ENCODE data around the gene CFTR. TPM values are rescaled to one million over a fixed set of nuclear protein-coding genes. Genes with fewer than 3 reads are reported as not detected.
"Not testable (repeated sequence)": the region's sequence is repeated elsewhere in the genome, so short reads cannot be mapped to it uniquely, and the experiment has no call there.

CFTR gene
- total RNA-seq, 3 donors from 2014 or later (not counting 1 experiment from before 2014, with no cell fraction given) = not detected

- H3K9me3 Mint-ChIP-seq = peaks cover 2 to 3% of the 10 kb centered on the region in 2 donors
- DNase-seq (no peak), ATAC-seq (no peak)
- no peak overlapping the region for H3K4me3 Mint-ChIP-seq
- H3K27me3 ChIP-seq (ENCODE audit: control insufficient read depth, insufficient read depth, low read length) = no peaks in the 10 kb centered on the region
- no peak overlapping the region for H3K4me3 ChIP-seq (ENCODE audit: low read length)
- H3K27ac ChIP-seq (ENCODE audit: low read length) = no peak overlapping the region
- intact Hi-C loops (cut with micrococcal nuclease) = no loop called here
- no peaks in the 10 kb centered on the region for H3K27me3 Mint-ChIP-seq (ENCODE audit: low read depth in 2 of 2)
- no peaks in the 10 kb centered on the region for H3K36me3 Mint-ChIP-seq
- no peaks in the 10 kb centered on the region for H3K9me3 ChIP-seq (ENCODE audit: control insufficient read depth, insufficient read depth, low read length)
- WGBS (ENCODE audit: insufficient coverage) = 86% methylated on average over 1 of the region's 1 CpG
- H3K27ac Mint-ChIP-seq = no peak overlapping the region
- no peak for TF ChIP-seq CTCF (IDR thresholded peaks at IDR 0.05)
- no peaks in the 10 kb centered on the region for H3K4me1 Mint-ChIP-seq
- H3K4me1 ChIP-seq (ENCODE audit: control insufficient read depth, insufficient read depth, low read length) = no peaks in the 10 kb centered on the region
- H3K36me3 ChIP-seq (ENCODE audit: control insufficient read depth, insufficient read depth, low read length) = no peaks in the 10 kb centered on the region
Observed at GRCh38 chr7:117495308-117495707, 15.5 kb downstream of the CFTR start.

GRCh38 chr7:117502331-117502730 is 22.5 kb downstream of the CFTR start:
- 85% methylated on average over 3 of the region's 3 CpGs for WGBS (ENCODE audit: insufficient coverage)
- Mint-ChIP-seq H3K9me3 (peaks cover 5% of the 10 kb centered on the region in 2 donors), H3K4me1 (no peaks in the 10 kb centered on the region)

GRCh38 chr7:117505238-117505637 is 25.4 kb downstream of the CFTR start:
- no peak overlapping the region for H3K27ac Mint-ChIP-seq
- H3K36me3 Mint-ChIP-seq = no peaks in the 10 kb centered on the region
- no peaks in the 10 kb centered on the region for H3K27me3 ChIP-seq (ENCODE audit: control insufficient read depth, insufficient read depth, low read length)
- no peak for TF ChIP-seq CTCF (IDR thresholded peaks at IDR 0.05)
- no peaks in the 10 kb centered on the region for H3K27me3 Mint-ChIP-seq (ENCODE audit: low read depth in 2 of 2)
- no peak overlapping the region for H3K27ac ChIP-seq (ENCODE audit: low read length)
- no peaks in the 10 kb centered on the region for H3K9me3 ChIP-seq (ENCODE audit: control insufficient read depth, insufficient read depth, low read length)
- H3K4me1 ChIP-seq (ENCODE audit: control insufficient read depth, insufficient read depth, low read length) = no peaks in the 10 kb centered on the region
- no peak overlapping the region for H3K4me3 ChIP-seq (ENCODE audit: low read length)
- peaks cover 4 to 5% of the 10 kb centered on the region in 2 donors for H3K9me3 Mint-ChIP-seq
- no peaks in the 10 kb centered on the region for H3K4me1 Mint-ChIP-seq
- 74% methylated on average over 3 of the region's 3 CpGs for WGBS (ENCODE audit: insufficient coverage)
- no peaks in the 10 kb centered on the region for H3K36me3 ChIP-seq (ENCODE audit: control insufficient read depth, insufficient read depth, low read length)
- no peak overlapping the region for H3K4me3 Mint-ChIP-seq
- intact Hi-C loops (cut with micrococcal nuclease) = no loop called here
- DNase-seq (no peak), ATAC-seq (no peak)

More at GRCh38 chr7:117502331-117502730, 22.5 kb downstream of the CFTR start:
- no peaks in the 10 kb centered on the region for H3K27me3 Mint-ChIP-seq (ENCODE audit: low read depth in 2 of 2)
- no peaks in the 10 kb centered on the region for H3K36me3 ChIP-seq (ENCODE audit: control insufficient read depth, insufficient read depth, low read length)
- intact Hi-C loops (cut with micrococcal nuclease) = no loop called here
- no peak for TF ChIP-seq CTCF (IDR thresholded peaks at IDR 0.05)
- H3K9me3 ChIP-seq (ENCODE audit: control insufficient read depth, insufficient read depth, low read length) = no peaks in the 10 kb centered on the region
- no peak overlapping the region for H3K4me3 Mint-ChIP-seq
- no peak overlapping the region for H3K27ac ChIP-seq (ENCODE audit: low read length)
- no peak overlapping the region for H3K27ac Mint-ChIP-seq
- DNase-seq (no peak), ATAC-seq (no peak)
- no peaks in the 10 kb centered on the region for H3K4me1 ChIP-seq (ENCODE audit: control insufficient read depth, insufficient read depth, low read length)
- H3K36me3 Mint-ChIP-seq = no peaks in the 10 kb centered on the region
- no peak overlapping the region for H3K4me3 ChIP-seq (ENCODE audit: low read length)
- H3K27me3 ChIP-seq (ENCODE audit: control insufficient read depth, insufficient read depth, low read length) = no peaks in the 10 kb centered on the region

GRCh38 chr7:117508676-117509075 is 28.9 kb downstream of the CFTR start:
- 33% methylated on average over 1 of the region's 1 CpG for WGBS (ENCODE audit: insufficient coverage)
- H3K27me3 Mint-ChIP-seq (ENCODE audit: low read depth in 2 of 2) = no peaks in the 10 kb centered on the region
- Histone ChIP-seq H3K36me3 (ENCODE audit: control insufficient read depth, insufficient read depth, low read length) (no peaks in the 10 kb centered on the region), H3K4me1 (ENCODE audit: control insufficient read depth, insufficient read depth, low read length) (no peaks in the 10 kb centered on the region), H3K4me3 (ENCODE audit: low read length) (no peak overlapping the region), H3K9me3 (ENCODE audit: control insufficient read depth, insufficient read depth, low read length) (no peaks in the 10 kb centered on the region), H3K27me3 (ENCODE audit: control insufficient read depth, insufficient read depth, low read length) (no peaks in the 10 kb centered on the region), H3K27ac (ENCODE audit: low read length) (no peak overlapping the region)
- H3K9me3 Mint-ChIP-seq = peaks cover 9 to 12% of the 10 kb centered on the region in 2 donors
- intact Hi-C loops (cut with micrococcal nuclease) = no loop called here
- no peak overlapping the region for H3K4me3 Mint-ChIP-seq
- no peak for TF ChIP-seq CTCF (IDR thresholded peaks at IDR 0.05)
- H3K4me1 Mint-ChIP-seq = no peaks in the 10 kb centered on the region
- no peak overlapping the region for H3K27ac Mint-ChIP-seq
- DNase-seq (no peak), ATAC-seq (no peak)
- no peaks in the 10 kb centered on the region for H3K36me3 Mint-ChIP-seq

- H3K27me3 Mint-ChIP-seq (ENCODE audit: low read depth in 2 of 2); DNase-seq; H3K4me3 ChIP-seq (ENCODE audit: low read length); H3K9me3 ChIP-seq (ENCODE audit: control insufficient read depth, insufficient read depth, low read length); H3K9me3 Mint-ChIP-seq; H3K27me3 ChIP-seq (ENCODE audit: control insufficient read depth, insufficient read depth, low read length); H3K4me3 Mint-ChIP-seq; H3K36me3 Mint-ChIP-seq; H3K27ac ChIP-seq (ENCODE audit: low read length); H3K4me1 ChIP-seq (ENCODE audit: control insufficient read depth, insufficient read depth, low read length); H3K36me3 ChIP-seq (ENCODE audit: control insufficient read depth, insufficient read depth, low read length); ATAC-seq; intact Hi-C loops (cut with micrococcal nuclease); H3K27ac Mint-ChIP-seq; H3K4me1 Mint-ChIP-seq: not testable (repeated sequence)
- 100% methylated on average over 1 of the region's 1 CpG for WGBS (ENCODE audit: insufficient coverage)
Observed at GRCh38 chr7:117517194-117517593, 37.4 kb downstream of the CFTR start.

Data from natural killer cell (primary cell).